K562 (cell line): ENCODE data around the gene LRIT1. TPM values are rescaled to one million over a fixed set of nuclear protein-coding genes. Genes with fewer than 3 reads are reported as not detected.

Experiments
- CTCF ChIP-seq, 3 experiments: IDR thresholded peaks in 2 of 3; conservative IDR thresholded peaks in 1 of 3; 2 replicates each; pipeline ENCODE4 v1.5.1; 2011 to 2012; ENCODE audit warnings: low read length in 3 of 3, mild to moderate bottlenecking in 3 of 3, control low read depth in 2 of 3, improper control_type of control experiment in 1 of 3, inconsistent platforms in 1 of 3, low read depth in 1 of 3, mixed read lengths in 1 of 3, moderate library complexity in 1 of 3; ENCODE audit not compliant: insufficient read depth in 2 of 3
- FOXA1 ChIP-seq: fragments of 450-650 bp; IDR thresholded peaks from 2 replicates; pipeline ENCODE4 v1.6.1; 2016; ENCODE audit warnings: mild to moderate bottlenecking, borderline replicate concordance
- HDGF ChIP-seq: fragments of 450-650 bp; IDR thresholded peaks from 2 replicates; pipeline ENCODE4 v1.6.1; 2016
- IRF1 ChIP-seq: sonication (generic); formaldehyde crosslinking; IDR thresholded peaks from 2 replicates; pipeline ENCODE4 v1.8.0; 2022; ENCODE audit warnings: missing genetic modification reagents, mild to moderate bottlenecking, borderline replicate concordance
- MEF2D ChIP-seq: conservative IDR thresholded peaks from 2 replicates; pipeline ENCODE4 v1.6.1; 2016; ENCODE audit warnings: low read depth, missing genetic modification characterization, missing compliant biosample characterization
- MLX ChIP-seq, 2 experiments: fragments of 450-650 bp in 1 of 2; sonication (generic) in 1 of 2; formaldehyde crosslinking; conservative IDR thresholded peaks; 2 replicates each; pipeline versions ENCODE4 v1.4.0 to v1.8.1; 2020 to 2022; ENCODE audit warnings: mild to moderate bottlenecking in 1 of 2, missing genetic modification reagents in 1 of 2
- POLR2G ChIP-seq: fragments of 200-400 bp; formaldehyde crosslinking; IDR thresholded peaks from 2 replicates; pipeline ENCODE4 v1.6.1; 2017; ENCODE audit warnings: low read depth, mild to moderate bottlenecking, antibody characterized with exemption, low read length, moderate library complexity
- RBM22 ChIP-seq: fragments of 200-400 bp; formaldehyde crosslinking; IDR thresholded peaks from 2 replicates; pipeline ENCODE4 v1.6.1; 2018; ENCODE audit warnings: low read length, low read depth; ENCODE audit not compliant: poor library complexity, severe bottlenecking
- ZBTB40 ChIP-seq, 2 experiments: fragments of 450-650 bp in 1 of 2; sonication (generic) in 1 of 2; formaldehyde crosslinking in 1 of 2; IDR thresholded peaks; 2 replicates each; pipeline versions ENCODE4 v1.7.1 to v1.9.0; 2016 to 2022; ENCODE audit warnings: inconsistent platforms in 1 of 2, mild to moderate bottlenecking in 1 of 2, missing genetic modification reagents in 1 of 2
- ZBTB7A ChIP-seq: IDR thresholded peaks from 2 replicates; pipeline ENCODE4 v1.6.1; 2011; ENCODE audit warnings: low read depth, mild to moderate bottlenecking, low read length, moderate library complexity, borderline replicate concordance; ENCODE audit not compliant: control insufficient read depth
- ZNF197 ChIP-seq: fragments of 200-800 bp; sonication (Bioruptor generic); IDR thresholded peaks from 2 replicates; pipeline ENCODE4 v1.6.1; 2016; ENCODE audit warnings: low read depth, missing genetic modification characterization, missing compliant biosample characterization
- ZNF583 ChIP-seq: fragments of 250-450 bp; sonication (Bioruptor Pico); IDR thresholded peaks from 2 replicates; pipeline ENCODE4 v1.4.0; 2020
- ZNF644 ChIP-seq: fragments of 200-800 bp; sonication (Bioruptor generic); IDR thresholded peaks from 2 replicates; pipeline ENCODE4 v1.6.1; 2016; ENCODE audit warnings: low read depth, missing genetic modification characterization, missing compliant biosample characterization
- polyA plus RNA-seq, 8 experiments: library from polyadenylated mRNA; depleted of rRNA in 4 of 8; stranded (reverse) in 5 of 8; unstranded in 3 of 8; fragments of >200 nt; fragmentation: Nextera tagmentation in 2 of 8; fragmentation: Illumina TruSeq in 1 of 8; extraction: Ambion mirVana in 2 of 8; extraction: Trizol in 1 of 8; gene quantifications; 2 replicates each; pipeline versions ENCODE4 v1.2.1 to v1.2.3, GENCODE V29; 2011 to 2014; ENCODE audit warnings: inconsistent platforms in 1 of 8, missing spikeins in 1 of 8
- total RNA-seq, 7 experiments: library from RNA; depleted of rRNA in 6 of 7; stranded (reverse); fragments of >200 nt in 6 of 7; fragmentation: Illumina TruSeq in 2 of 7; extraction: Trizol in 2 of 7; gene quantifications; 2 replicates each; pipeline versions ENCODE4 v1.2.1 to v1.2.3, GENCODE V29; 2011 to 2021; ENCODE audit warnings: low replicate concordance in 1 of 7

LRIT1 gene
- total and polyA plus RNA-seq, 9 of the 15 experiments (the other 6 are each of a cell fraction or from before 2014, with no cell fraction given) = not detected

- TF ChIP-seq ZBTB7A (no peak), IRF1 (CRISPR knock-in tag) (peak; percentile 96; the same call in 1 of the 2 replicates), MLX (CRISPR knock-in tag; conservative IDR thresholded peaks at IDR 0.05) (no peak), POLR2G (no peak), ZNF583 (no peak), HDGF (no peak), MEF2D (0 out of 2 replicates have a peak, but pooled peaks have one; percentile 17), ZBTB40 (IDR thresholded peaks at IDR 0.05) (no peak), ZBTB40 (CRISPR knock-in tag; IDR thresholded peaks at IDR 0.05) (peak; percentile 72), FOXA1 (no peak), CTCF (IDR thresholded peaks at IDR 0.05 in 2 of 3, conservative IDR thresholded peaks at IDR 0.05 in 1 of 3; ENCODE audit: insufficient read depth in 2 of 3, low read depth in 1 of 3, low read length in 3 of 3) (peak; percentile 87 to 92 (median 91)), ZNF644 (no peak), ZNF197 (CRISPR knock-in tag) (no peak), RBM22 (no peak)
These were observed 15.4 kb upstream of the LRIT1 start (continued) for GRCh38 chr10:84256510-84257342.
